Endothelial cell of umbilical vein (primary cell): ENCODE results near the gene OR2A5. TPM values are rescaled to one million over a fixed set of nuclear protein-coding genes. Genes with fewer than 3 reads are reported as not detected.

ENCODE experiments used
- BruUV-seq: library from RNA; stranded (reverse); fragments of 400-500 nt; replicated peaks from 2 replicates; lab custom pipeline; 2021; lab: Mats Ljungman, UMichigan
- CTCF ChIA-PET: fragments of 300-600, 350-600 bp; sonication (Branson Sonifier 250); formaldehyde crosslinking; loops from one replicate; lab custom pipeline; 2021; ENCODE audit warnings: antibody characterized with exemption, inconsistent platforms; lab: Charles Lee
- POLR2A ChIA-PET: fragments of 300-600, 350-600 bp; sonication (Branson Sonifier 250); formaldehyde crosslinking; loops from one replicate; lab custom pipeline; 2021; ENCODE audit warnings: antibody characterized with exemption, inconsistent platforms; lab: Charles Lee
- DNase-seq: peaks from one replicate; pipeline ENCODE4 v3.0.0-alpha.2; 2011; ENCODE audit warnings: low read depth, low spot score
- FAIRE-seq: peaks from 2 replicates; lab custom pipeline; 2011; peaks lifted over from hg19 to GRCh38; lab: Jason Lieb, UNC
- H2AFZ ChIP-seq: 2 replicates; pipeline ENCODE4 v1.6.0; 2012; ENCODE audit warnings: low read depth, low read length, control low read depth, inconsistent platforms
- H3K27ac ChIP-seq: 2 replicates; pipeline ENCODE4 v1.5.1; 2011; ENCODE audit warnings: low read depth, mild to moderate bottlenecking, control low read depth, low read length, moderate library complexity; ENCODE audit not compliant: insufficient read depth
- H3K27me3 ChIP-seq, 2 experiments: 2 replicates each; pipeline versions ENCODE4 v1.6.0 to v1.6.1; 2011; ENCODE audit warnings: low read length in 2 of 2, mixed read lengths in 1 of 2; ENCODE audit not compliant: control insufficient read depth in 2 of 2, insufficient read depth in 2 of 2
- H3K36me3 ChIP-seq, 2 experiments: 2 replicates in 1 of 2; 3 replicates in 1 of 2; pipeline ENCODE4 v1.5.1; 2011; ENCODE audit warnings: low read length in 2 of 2, mild to moderate bottlenecking in 1 of 2, moderate library complexity in 1 of 2; ENCODE audit not compliant: control insufficient read depth in 2 of 2, insufficient read depth in 2 of 2; ENCODE audit errors: extremely low read depth in 1 of 2
- H3K4me1 ChIP-seq: 3 replicates; pipeline ENCODE4 v1.5.1; 2011; ENCODE audit warnings: mild to moderate bottlenecking, low read length; ENCODE audit not compliant: control insufficient read depth, insufficient read depth; ENCODE audit errors: extremely low read depth
- H3K4me2 ChIP-seq: 2 replicates; pipeline ENCODE4 v1.6.1; 2011; ENCODE audit warnings: low read length, control low read depth, mixed read lengths; ENCODE audit not compliant: insufficient read depth
- H3K4me3 ChIP-seq, 3 experiments: fragments of 200-600 bp in 1 of 3; sonication (generic), shearing (Covaris generic) in 1 of 3; replicated peaks in 1 of 3; 2 replicates each; pipeline ENCODE4 v1.5.1; 2011 to 2016; ENCODE audit warnings: control low read depth in 3 of 3, low read length in 3 of 3, mild to moderate bottlenecking in 2 of 3, inconsistent platforms in 1 of 3, low read depth in 1 of 3, moderate library complexity in 1 of 3; ENCODE audit not compliant: insufficient read depth in 1 of 3
- H3K79me2 ChIP-seq: 2 replicates; pipeline ENCODE4 v1.6.0; 2012; ENCODE audit warnings: low read length, inconsistent platforms; ENCODE audit not compliant: control insufficient read depth, insufficient read depth
- H3K9ac ChIP-seq: replicated peaks from 2 replicates; pipeline ENCODE3; 2011; ENCODE audit warnings: low read length, control low read depth; ENCODE audit not compliant: insufficient read depth; ENCODE audit errors: extremely low read depth
- H3K9me1 ChIP-seq: replicated peaks from 3 replicates; pipeline ENCODE4 v1.6.0; 2011; ENCODE audit warnings: mild to moderate bottlenecking, low read length; ENCODE audit not compliant: control insufficient read depth, insufficient read depth; ENCODE audit errors: extremely low read depth
- H3K9me3 ChIP-seq: replicated peaks from 2 replicates; pipeline ENCODE4 v1.5.1; 2012; ENCODE audit warnings: low read length, inconsistent platforms; ENCODE audit not compliant: control insufficient read depth, insufficient read depth
- H4K20me1 ChIP-seq: replicated peaks from 2 replicates; pipeline ENCODE3; 2011; ENCODE audit warnings: mild to moderate bottlenecking, low read length; ENCODE audit not compliant: control insufficient read depth, insufficient read depth; ENCODE audit errors: extremely low read depth
- EZH2 ChIP-seq: IDR thresholded peaks from 2 replicates; pipeline ENCODE4 v1.6.1; 2012; ENCODE audit warnings: borderline replicate concordance, low read depth, mild to moderate bottlenecking, moderate library complexity, low read length, inconsistent platforms; ENCODE audit not compliant: severe bottlenecking
- FOS ChIP-seq: IDR thresholded peaks from 2 replicates; pipeline ENCODE4 v1.6.1; 2011; ENCODE audit warnings: mild to moderate bottlenecking, low read length, moderate library complexity, borderline replicate concordance; ENCODE audit not compliant: insufficient read depth
- GATA2 ChIP-seq: IDR thresholded peaks from 2 replicates; pipeline ENCODE4 v1.7.0; 2011; ENCODE audit warnings: low read depth, mild to moderate bottlenecking, moderate library complexity, mixed read lengths, low read length; ENCODE audit not compliant: insufficient read length, insufficient read depth
- JUN ChIP-seq: IDR thresholded peaks from 2 replicates; pipeline ENCODE4 v1.6.1; 2011; ENCODE audit warnings: borderline replicate concordance, low read depth; ENCODE audit not compliant: insufficient read length, insufficient read depth
- MYC ChIP-seq: IDR thresholded peaks from one replicate; pipeline ENCODE4 v1.6.1; 2011; ENCODE audit warnings: mild to moderate bottlenecking, low read depth, low read length
- POLR2A ChIP-seq: IDR thresholded peaks from 2 replicates; pipeline ENCODE4 v1.6.1; 2012; ENCODE audit warnings: low read depth, mild to moderate bottlenecking, control low read depth, low read length
- POLR2AphosphoS5 ChIP-seq: IDR thresholded peaks from 2 replicates; pipeline ENCODE4 v1.6.1; 2012; ENCODE audit warnings: low read depth, mild to moderate bottlenecking, control low read depth, low read length, moderate library complexity; ENCODE audit not compliant: insufficient read depth
- dilution Hi-C: fragments of 300-500 bp; cut with MboI; formaldehyde crosslinking; loops from one replicate; pipeline ENCODE4 v1.15.0; 2019; ENCODE audit warnings: low sequenced_read_pairs; ENCODE audit not compliant: extremely low pct_ligation_motif_present
- intact Hi-C: fragments of 100-400 bp; cut with micrococcal nuclease; formaldehyde crosslinking; loops from one replicate; pipeline ENCODE4 v1.10.0; 2022
- polyA plus RNA-seq, 4 experiments: library from polyadenylated mRNA; depleted of rRNA in 3 of 4; stranded (reverse) in 3 of 4; unstranded in 1 of 4; fragments of >200 nt; gene quantifications; 2 replicates each; pipeline versions ENCODE4 v1.2.1 to v1.2.3, GENCODE V29; 2011 to 2012; ENCODE audit warnings: missing spikeins in 1 of 4
- total RNA-seq: library from RNA; stranded (reverse); gene quantifications from 2 replicates; pipeline ENCODE4 v1.2.3, GENCODE V29; 2021
- TF ChIP-seq, protein P1 (sequence below): IDR thresholded peaks from 2 replicates; pipeline ENCODE4 v1.6.1; 2011; ENCODE audit not compliant: insufficient read depth, insufficient read length
- TF ChIP-seq, protein P2 (sequence below), 2 donors: IDR thresholded peaks; 1 replicate in 1 of 2; 2 replicates in 1 of 2; pipeline ENCODE4 v1.5.1; 2011; ENCODE audit warnings: low read length in 2 of 2, mild to moderate bottlenecking in 2 of 2, moderate library complexity in 2 of 2, control low read depth in 1 of 2, inconsistent platforms in 1 of 2, low read depth in 1 of 2; ENCODE audit not compliant: insufficient read depth in 1 of 2; ENCODE audit errors: extremely low read depth in 1 of 2

OR2A5 gene
- total and polyA plus RNA-seq, 2 donors (not counting 3 experiments of a cell fraction or from before 2014, with no cell fraction given) = not detected

DNA sequence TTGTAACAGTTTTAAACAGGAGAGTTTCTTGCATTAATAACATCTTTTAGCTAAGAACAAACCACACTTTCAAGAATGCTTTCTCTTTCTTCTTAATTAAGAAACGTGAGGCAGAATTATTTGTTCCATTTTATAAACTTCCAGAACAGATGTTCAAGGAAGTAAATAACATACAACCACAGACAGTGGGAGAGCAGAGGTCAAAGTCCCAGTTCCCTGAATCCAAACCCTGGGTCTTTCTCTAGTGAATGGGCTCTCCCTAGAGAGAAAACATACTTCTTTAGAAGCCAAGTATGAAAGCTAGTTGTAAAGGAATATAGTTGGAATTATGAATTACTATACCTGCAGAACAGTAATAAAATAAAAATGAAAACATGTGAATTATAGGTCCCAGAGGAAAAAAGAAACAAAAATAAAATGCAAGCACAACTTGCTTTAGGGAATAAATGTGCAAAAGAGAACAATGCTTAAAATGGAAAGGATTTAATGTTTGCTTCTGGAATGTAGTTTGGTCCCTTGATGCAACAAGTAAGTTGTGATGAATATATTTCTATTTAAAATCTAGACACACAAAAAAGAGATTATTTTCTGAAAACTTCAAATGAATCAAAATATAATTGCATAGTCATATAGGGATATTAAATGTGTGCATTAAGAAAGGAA, 42.6 kb upstream of the OR2A5 start:
- Histone ChIP-seq H3K9ac (no peak overlapping the region), H3K27me3 (peaks cover 2 to 4% of the 10 kb centered on the region in 2 experiments), H3K9me3 (no peaks in the 10 kb centered on the region), H3K4me2 (no peak overlapping the region), H3K27ac (no peak overlapping the region), H3K9me1 (no peaks in the 10 kb centered on the region), H3K79me2 (no peaks in the 10 kb centered on the region), H2AFZ (no peak overlapping the region), H4K20me1 (no peaks in the 10 kb centered on the region), H3K36me3 (no peaks in the 10 kb centered on the region), H3K4me3 (no peak overlapping the region), H3K4me1 (no peaks in the 10 kb centered on the region)
- intact Hi-C loops = no loop called here
- FAIRE-seq = no peak
- ChIA-PET POLR2A (no interaction called here), CTCF (no interaction called here)
- no TSS peak for BruUV-seq
- TF ChIP-seq EZH2 (no peak), MYC (no peak), POLR2A (no peak), FOS (no peak), GATA2 (no peak), JUN (no peak), POLR2AphosphoS5 (no peak)
- TF ChIP-seq, protein P1, sequence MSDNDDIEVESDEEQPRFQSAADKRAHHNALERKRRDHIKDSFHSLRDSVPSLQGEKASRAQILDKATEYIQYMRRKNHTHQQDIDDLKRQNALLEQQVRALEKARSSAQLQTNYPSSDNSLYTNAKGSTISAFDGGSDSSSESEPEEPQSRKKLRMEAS = no peak
- TF ChIP-seq, protein P2, sequence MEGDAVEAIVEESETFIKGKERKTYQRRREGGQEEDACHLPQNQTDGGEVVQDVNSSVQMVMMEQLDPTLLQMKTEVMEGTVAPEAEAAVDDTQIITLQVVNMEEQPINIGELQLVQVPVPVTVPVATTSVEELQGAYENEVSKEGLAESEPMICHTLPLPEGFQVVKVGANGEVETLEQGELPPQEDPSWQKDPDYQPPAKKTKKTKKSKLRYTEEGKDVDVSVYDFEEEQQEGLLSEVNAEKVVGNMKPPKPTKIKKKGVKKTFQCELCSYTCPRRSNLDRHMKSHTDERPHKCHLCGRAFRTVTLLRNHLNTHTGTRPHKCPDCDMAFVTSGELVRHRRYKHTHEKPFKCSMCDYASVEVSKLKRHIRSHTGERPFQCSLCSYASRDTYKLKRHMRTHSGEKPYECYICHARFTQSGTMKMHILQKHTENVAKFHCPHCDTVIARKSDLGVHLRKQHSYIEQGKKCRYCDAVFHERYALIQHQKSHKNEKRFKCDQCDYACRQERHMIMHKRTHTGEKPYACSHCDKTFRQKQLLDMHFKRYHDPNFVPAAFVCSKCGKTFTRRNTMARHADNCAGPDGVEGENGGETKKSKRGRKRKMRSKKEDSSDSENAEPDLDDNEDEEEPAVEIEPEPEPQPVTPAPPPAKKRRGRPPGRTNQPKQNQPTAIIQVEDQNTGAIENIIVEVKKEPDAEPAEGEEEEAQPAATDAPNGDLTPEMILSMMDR (IDR thresholded peaks at IDR 0.05; ENCODE audit: extremely low read depth in 1 of 2, insufficient read depth in 1 of 2, low read depth in 1 of 2, low read length in 2 of 2) = no peak
- dilution Hi-C loops = no loop called here
- no peak for DNase-seq
